ENCODE measurements around the gene DOK3. TPM values are rescaled to one million over a fixed set of nuclear protein-coding genes. Genes with fewer than 3 reads are reported as not detected.

DOK3 gene
- 10 to 100 TPM; 15.6 to 73.5 TPM for total RNA-seq
- 100 to 1,000 TPM in 1 of 2 donors, 10 to 100 TPM in 1; 22.0 to 146 TPM for polyA plus RNA-seq
- long read RNA-seq, donor 1: 0 reads
- long read RNA-seq, donor 2: 0 reads
- long read RNA-seq, donor 3: 0 reads
- long read RNA-seq, donor 4: 0 reads
- long read RNA-seq, donor 5: 0 reads

DNA sequence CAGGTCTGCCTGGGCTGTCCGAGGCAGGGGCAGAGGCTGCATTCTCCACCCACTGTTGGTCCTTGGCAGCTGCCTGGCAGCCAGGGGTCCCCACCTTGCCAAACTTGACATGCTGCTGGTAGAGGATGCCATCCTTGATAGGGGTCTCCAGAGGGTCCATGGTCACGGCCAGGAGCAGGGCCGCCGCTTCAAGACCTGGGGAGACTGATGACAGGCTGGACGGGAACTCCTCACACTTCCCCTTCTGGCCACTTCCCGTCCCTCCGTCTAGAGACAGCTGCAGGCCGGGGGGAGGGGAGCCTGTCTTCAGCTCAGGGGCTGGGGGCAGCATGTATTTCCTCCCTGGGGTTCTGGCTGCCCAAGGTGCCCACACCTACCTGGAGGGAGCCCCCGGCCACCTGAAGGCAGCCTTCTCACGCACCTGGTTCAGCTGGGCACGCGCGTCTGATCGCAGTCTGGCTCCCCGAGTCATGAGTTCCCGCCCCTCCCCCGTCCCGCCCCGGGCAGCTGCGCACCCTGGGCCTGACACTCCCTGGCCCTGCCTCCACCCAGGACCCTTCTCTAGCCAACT, at the start of gene DOK3:
DOK3 (minus strand) TSS at position 446 of the 571 bp plus-strand sequence; CDS start at position 160, 286 bp downstream.
- ATAC-seq (ENCODE audit: insufficient read depth, low FRiP score) (peak; percentile 55), DNase-seq (peak in 1 of 3 donors; percentile 22)
- 14 to 33% methylated on average over 16 to 20 of the region's 20 CpGs for WGBS, 2 donors
- Histone ChIP-seq H3K9ac (ENCODE audit: insufficient read depth in 1 of 2, low read length in 2 of 2) (no peak within 1 kb of the TSS), H3K36me3 (ENCODE audit: control insufficient read depth in 4 of 4, insufficient read depth in 4 of 4, low read length in 4 of 4) (peaks cover 7 to 46% (median 26%) of the 10 kb centered on the region in 4 donors), H3K4me3 (peak within 1 kb of the TSS; percentile 2), H3K27ac (ENCODE audit: low read depth in 1 of 2, low read length in 1 of 2) (peak within 1 kb of the TSS in 1 of 2 donors; percentile 84), H3K4me1 (ENCODE audit: control insufficient read depth in 5 of 5, insufficient read depth in 5 of 5, low read length in 5 of 5) (peaks cover 0 to 5% (median 0%) of the 10 kb centered on the region in 5 donors), H3K27me3 (ENCODE audit: control insufficient read depth in 3 of 3, insufficient read depth in 3 of 3, low read length in 2 of 3) (no peaks in the 10 kb centered on the region), H3K9me3 (ENCODE audit: control insufficient read depth in 4 of 4, insufficient read depth in 3 of 4, low read length in 3 of 4) (no peaks in the 10 kb centered on the region)
- TF ChIP-seq CTCF (IDR thresholded peaks at IDR 0.05; ENCODE audit: control extremely low read depth, extremely low read depth): no peak

DNA sequence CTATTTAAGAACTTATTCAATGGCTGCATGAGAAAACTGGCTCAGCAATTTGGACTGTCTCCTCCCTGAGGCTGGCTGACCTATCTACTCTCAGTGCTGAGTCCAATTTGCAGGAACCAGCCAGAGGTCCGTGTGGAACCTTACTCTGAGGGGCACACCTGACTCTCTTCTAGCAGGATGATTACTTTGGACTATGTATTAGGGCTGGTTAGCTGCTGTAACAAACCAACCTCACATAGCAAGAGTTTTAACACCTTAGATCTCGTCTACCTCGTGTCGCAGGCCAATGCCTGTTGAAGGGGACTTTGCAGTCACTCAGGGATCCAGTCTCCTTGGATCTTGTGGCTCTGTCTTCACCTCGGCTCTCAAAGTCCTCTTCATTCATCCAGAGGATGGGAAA, 48.2 kb upstream of the DOK3 start:
- ATAC-seq (ENCODE audit: insufficient read depth, low FRiP score) (no peak), DNase-seq (no peak)
- H3K36me3 ChIP-seq (ENCODE audit: control insufficient read depth in 4 of 4, insufficient read depth in 4 of 4, low read length in 4 of 4): peaks cover 0 to 3% (median 2%) of the 10 kb centered on the region in 4 donors
- peaks cover 0 to 14% (median 4%) of the 10 kb centered on the region in 5 donors for H3K4me1 ChIP-seq (ENCODE audit: control insufficient read depth in 5 of 5, insufficient read depth in 5 of 5, low read length in 5 of 5)
- no peaks in the 10 kb centered on the region for H3K27me3 ChIP-seq (ENCODE audit: control insufficient read depth in 3 of 3, insufficient read depth in 3 of 3, low read length in 2 of 3)
- H3K9ac ChIP-seq (ENCODE audit: insufficient read depth in 1 of 2, low read length in 2 of 2): no peak overlapping the region
- WGBS, 2 donors: 90 to 92% methylated on average over 5 of the region's 5 CpGs
- no peak overlapping the region for H3K4me3 ChIP-seq
- H3K9me3 ChIP-seq (ENCODE audit: control insufficient read depth in 4 of 4, insufficient read depth in 3 of 4, low read length in 3 of 4): no peaks in the 10 kb centered on the region
- TF ChIP-seq CTCF (IDR thresholded peaks at IDR 0.05; ENCODE audit: control extremely low read depth, extremely low read depth): no peak
- H3K27ac ChIP-seq (ENCODE audit: low read depth in 1 of 2, low read length in 1 of 2): no peak overlapping the region

DNA sequence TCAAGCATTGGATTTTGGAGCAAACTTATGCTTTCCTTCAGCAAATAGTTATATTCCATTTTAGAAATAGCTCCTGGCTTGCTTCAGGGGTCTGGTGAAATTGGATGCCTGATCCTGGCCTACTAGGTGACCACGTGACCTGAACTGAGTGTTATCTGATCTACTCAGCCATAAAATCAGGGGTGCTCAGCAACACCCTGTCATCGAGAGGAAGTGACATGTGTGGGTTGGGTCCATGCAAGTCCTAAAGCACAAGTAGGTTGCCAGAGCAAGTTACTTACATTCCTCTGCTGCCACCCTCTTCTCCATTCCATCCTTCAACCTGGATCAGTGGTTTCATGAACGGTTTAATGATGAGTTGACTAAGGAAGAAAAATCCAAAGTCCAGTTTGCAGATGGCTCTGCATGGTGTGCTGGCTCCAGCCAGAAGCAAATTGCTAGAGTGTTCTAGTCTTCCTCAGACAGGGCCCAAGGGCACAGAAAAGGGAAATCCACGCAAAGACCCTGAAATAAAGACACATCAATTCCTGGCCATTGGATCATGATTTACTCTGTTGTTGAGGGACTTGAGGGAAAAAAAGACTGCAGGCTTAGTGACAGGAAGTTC, 47.5 kb upstream of the DOK3 start:
- H3K9me3 ChIP-seq (ENCODE audit: control insufficient read depth in 4 of 4, insufficient read depth in 3 of 4, low read length in 3 of 4): no peaks in the 10 kb centered on the region
- ATAC-seq (ENCODE audit: insufficient read depth, low FRiP score) (no peak), DNase-seq (peak in 1 of 3 donors; percentile 38)
- peaks cover 4 to 19% (median 7%) of the 10 kb centered on the region in 5 donors for H3K4me1 ChIP-seq (ENCODE audit: control insufficient read depth in 5 of 5, insufficient read depth in 5 of 5, low read length in 5 of 5)
- H3K27ac ChIP-seq (ENCODE audit: low read depth in 1 of 2, low read length in 1 of 2): no peak overlapping the region
- WGBS, 2 donors: 43 to 57% methylated on average over 4 of the region's 4 CpGs
- no peak overlapping the region for H3K4me3 ChIP-seq
- H3K36me3 ChIP-seq (ENCODE audit: control insufficient read depth in 4 of 4, insufficient read depth in 4 of 4, low read length in 4 of 4): peaks cover 0 to 9% (median 4%) of the 10 kb centered on the region in 4 donors
- H3K9ac ChIP-seq (ENCODE audit: insufficient read depth in 1 of 2, low read length in 2 of 2): no peak overlapping the region
- no peaks in the 10 kb centered on the region for H3K27me3 ChIP-seq (ENCODE audit: control insufficient read depth in 3 of 3, insufficient read depth in 3 of 3, low read length in 2 of 3)
- no peak for TF ChIP-seq CTCF (IDR thresholded peaks at IDR 0.05; ENCODE audit: control extremely low read depth, extremely low read depth)
